Neuronal stem cell (in vitro differentiated cells): ENCODE measurements around the gene RXRB.

ENCODE experiments used
- DNase-seq: peaks from one replicate; pipeline ENCODE4 v3.0.0-alpha.2; 2013; ENCODE audit warnings: low spot score
- H2AFZ ChIP-seq: one replicate; pipeline ENCODE4 v1.6.1; 2013; ENCODE audit warnings: mild to moderate bottlenecking, low read length, inconsistent platforms
- H2AK5ac ChIP-seq: 2 replicates; pipeline ENCODE4 v1.6.1; 2013; ENCODE audit warnings: low read depth, mild to moderate bottlenecking, inconsistent platforms, low read length, moderate library complexity, mixed read lengths
- H2BK120ac ChIP-seq: 2 replicates; pipeline ENCODE4 v1.6.1; 2013; ENCODE audit warnings: low read depth, mild to moderate bottlenecking, inconsistent platforms, low read length, moderate library complexity, mixed read lengths
- H2BK12ac ChIP-seq: one replicate; pipeline ENCODE4 v1.6.1; 2013; ENCODE audit warnings: low read length, inconsistent platforms
- H2BK15ac ChIP-seq: 2 replicates; pipeline ENCODE4 v1.6.1; 2013; ENCODE audit warnings: mild to moderate bottlenecking, low read length, inconsistent platforms, mixed read lengths
- H2BK5ac ChIP-seq: one replicate; pipeline ENCODE4 v1.6.1; 2013; ENCODE audit warnings: inconsistent platforms, mild to moderate bottlenecking, low read length, moderate library complexity
- H3K14ac ChIP-seq: one replicate; pipeline ENCODE4 v1.6.1; 2013; ENCODE audit warnings: low read length, inconsistent platforms
- H3K18ac ChIP-seq: 2 replicates; pipeline ENCODE4 v1.6.1; 2013; ENCODE audit warnings: low read length, inconsistent platforms
- H3K23ac ChIP-seq: 2 replicates; pipeline ENCODE4 v1.6.1; 2013; ENCODE audit warnings: low read depth, mild to moderate bottlenecking, mixed read lengths, low read length, inconsistent platforms; ENCODE audit not compliant: poor library complexity
- H3K27ac ChIP-seq: replicated peaks from 3 replicates; pipeline ENCODE4 v1.5.1; 2013; ENCODE audit warnings: low read length, inconsistent platforms
- H3K27me3 ChIP-seq, 3 experiments: 2 replicates each; pipeline ENCODE4 v1.6.1; 2013; ENCODE audit warnings: low read length in 3 of 3, mild to moderate bottlenecking in 2 of 3, inconsistent platforms in 1 of 3, low read depth in 1 of 3, mixed read lengths in 1 of 3, moderate library complexity in 1 of 3; ENCODE audit not compliant: control insufficient read depth in 3 of 3, insufficient read depth in 3 of 3
- H3K36me3 ChIP-seq, 2 donors: replicated peaks in 1 of 2; 2 replicates each; pipeline ENCODE4 v1.6.1; 2013; ENCODE audit warnings: low read length in 2 of 2; ENCODE audit not compliant: control insufficient read depth in 2 of 2, insufficient read depth in 2 of 2
- H3K4ac ChIP-seq: 2 replicates; pipeline ENCODE4 v1.6.1; 2013; ENCODE audit warnings: inconsistent platforms, mild to moderate bottlenecking, low read length, moderate library complexity
- H3K4me1 ChIP-seq, 2 donors: 1 replicate in 1 of 2; 2 replicates in 1 of 2; pipeline ENCODE4 v1.6.1; 2013; ENCODE audit warnings: low read length in 2 of 2, low read depth in 1 of 2; ENCODE audit not compliant: control insufficient read depth in 2 of 2, insufficient read depth in 1 of 2
- H3K4me2 ChIP-seq: one replicate; pipeline ENCODE4 v1.6.1; 2013; ENCODE audit warnings: mild to moderate bottlenecking, low read length, inconsistent platforms; ENCODE audit not compliant: insufficient read depth, poor library complexity, severe bottlenecking
- H3K4me3 ChIP-seq, 2 donors: 2 replicates each; pipeline ENCODE4 v1.5.1; 2013; ENCODE audit warnings: low read length in 2 of 2, mild to moderate bottlenecking in 2 of 2, inconsistent platforms in 1 of 2, moderate library complexity in 1 of 2
- H3K79me1 ChIP-seq: one replicate; pipeline ENCODE4 v1.6.1; 2013; ENCODE audit warnings: low read depth, mild to moderate bottlenecking, inconsistent platforms, low read length, moderate library complexity
- H3K9ac ChIP-seq: one replicate; pipeline ENCODE4 v1.6.1; 2013; ENCODE audit warnings: mild to moderate bottlenecking, low read depth, low read length, inconsistent platforms; ENCODE audit not compliant: poor library complexity
- H3K9me3 ChIP-seq, 2 donors: replicated peaks in 1 of 2; 2 replicates each; pipeline versions ENCODE3 to v1.6.1; 2013; ENCODE audit warnings: low read length in 2 of 2, mild to moderate bottlenecking in 2 of 2, inconsistent platforms in 1 of 2, low read depth in 1 of 2, mixed read lengths in 1 of 2, moderate library complexity in 1 of 2; ENCODE audit not compliant: control insufficient read depth in 2 of 2, insufficient read depth in 1 of 2
- H4K8ac ChIP-seq: one replicate; pipeline ENCODE4 v1.6.1; 2013; ENCODE audit warnings: low read depth, mild to moderate bottlenecking, inconsistent platforms, low read length, moderate library complexity
- H4K91ac ChIP-seq: one replicate; pipeline ENCODE4 v1.6.1; 2013; ENCODE audit warnings: low read length, low read depth, mild to moderate bottlenecking, inconsistent platforms; ENCODE audit not compliant: poor library complexity
- WGBS, 2 donors: extraction: QIAGEN DNeasy Blood & Tissue Kit; methylation state at CpG; one replicate each; pipeline ENCODE4 v1.1.7; 2013; ENCODE audit warnings: missing lambda C conversion rate in 2 of 2, mixed read lengths in 1 of 2; ENCODE audit not compliant: insufficient read length in 2 of 2, insufficient replicate concordance in 1 of 2; ENCODE audit errors: extremely low coverage in 2 of 2; 5-methylcytosine and 5-hydroxymethylcytosine counted together

RXRB gene

GRCh38 chr6:33185654-33186187 lies 14.7 kb downstream of the RXRB start:
- Histone ChIP-seq H2BK12ac (no peak overlapping the region), H3K4me2 (no peak overlapping the region), H2BK5ac (no peak overlapping the region), H3K79me1 (no peaks in the 10 kb centered on the region), H3K9me3 (peaks cover 0 to 10% of the 10 kb centered on the region in 2 donors), H2BK120ac (no peak overlapping the region), H3K36me3 (no peaks in the 10 kb centered on the region), H3K4me3 (no peak overlapping the region), H4K91ac (no peak overlapping the region), H2AFZ (no peak overlapping the region), H3K27ac (no peak overlapping the region), H3K4ac (no peak overlapping the region), H3K4me1 (peaks cover 0 to 3% of the 10 kb centered on the region in 2 donors), H3K23ac (peak overlapping the region; percentile 25), H3K18ac (no peak overlapping the region), H3K14ac (no peak overlapping the region), H4K8ac (no peak overlapping the region), H2AK5ac (peak overlapping the region; percentile 82), H3K27me3 (peaks cover 0 to 10% (median 0%) of the 10 kb centered on the region in 3 experiments), H3K9ac (no peak overlapping the region), H2BK15ac (no peak overlapping the region)
- no peak for DNase-seq
- 100% methylated on average over 2 of the region's 4 CpGs for WGBS, 2 donors

GRCh38 chr6:33185190-33185589 lies 15.3 kb downstream of the RXRB start:
- no CpG with 5 or more reads among the region's 9 CpGs for WGBS, 2 donors
- no peak overlapping the region for H2AFZ ChIP-seq
- H3K23ac ChIP-seq, result peak overlapping the region; percentile 74
- no peak for DNase-seq
- no peak overlapping the region for H2BK120ac ChIP-seq
- H3K18ac ChIP-seq, result peak overlapping the region; percentile 13
- H2BK15ac ChIP-seq, result no peak overlapping the region
- H2BK5ac ChIP-seq, result no peak overlapping the region
- no peak overlapping the region for H4K91ac ChIP-seq
- no peak overlapping the region for H3K4me2 ChIP-seq
- peaks cover 0 to 9% (median 0%) of the 10 kb centered on the region in 3 experiments for H3K27me3 ChIP-seq
- no peak overlapping the region for H3K27ac ChIP-seq
- peak overlapping the region; percentile 82 for H2AK5ac ChIP-seq
- no peak overlapping the region for H3K4ac ChIP-seq
- H4K8ac ChIP-seq, result no peak overlapping the region
- peaks cover 0 to 10% of the 10 kb centered on the region in 2 donors for H3K9me3 ChIP-seq
- H3K36me3 ChIP-seq, result no peaks in the 10 kb centered on the region
- peak overlapping the region; percentile 16 for H2BK12ac ChIP-seq
- no peak overlapping the region for H3K4me3 ChIP-seq
- H3K14ac ChIP-seq, result no peak overlapping the region
- no peaks in the 10 kb centered on the region for H3K4me1 ChIP-seq
- H3K9ac ChIP-seq, result no peak overlapping the region
- H3K79me1 ChIP-seq, result no peaks in the 10 kb centered on the region

GRCh38 chr6:33183071-33183683 lies 17.3 kb downstream of the RXRB start:
- Histone ChIP-seq H3K18ac (no peak overlapping the region), H3K4me2 (no peak overlapping the region), H4K8ac (no peak overlapping the region), H2BK12ac (no peak overlapping the region), H3K9ac (no peak overlapping the region), H3K4me3 (no peak overlapping the region), H3K4me1 (no peaks in the 10 kb centered on the region), H3K79me1 (no peaks in the 10 kb centered on the region), H2AK5ac (no peak overlapping the region), H2BK120ac (no peak overlapping the region), H3K4ac (no peak overlapping the region), H3K27ac (no peak overlapping the region), H4K91ac (no peak overlapping the region), H3K23ac (no peak overlapping the region), H3K27me3 (peaks cover 0 to 15% (median 0%) of the 10 kb centered on the region in 3 experiments), H3K36me3 (no peaks in the 10 kb centered on the region), H3K9me3 (peaks cover 0 to 10% of the 10 kb centered on the region in 2 donors), H2AFZ (peak overlapping the region; percentile 74), H3K14ac (no peak overlapping the region), H2BK15ac (no peak overlapping the region), H2BK5ac (no peak overlapping the region)
- WGBS, 2 donors, result no CpG with 5 or more reads among the region's 5 CpGs
- no peak for DNase-seq

GRCh38 chr6:33181141-33181540 lies 19.3 kb downstream of the RXRB start:
- no peak overlapping the region for H2BK120ac ChIP-seq
- H3K79me1 ChIP-seq, result no peaks in the 10 kb centered on the region
- H2AFZ ChIP-seq, result no peak overlapping the region
- peak overlapping the region; percentile 88 for H2BK5ac ChIP-seq
- H4K91ac ChIP-seq, result no peak overlapping the region
- no peak overlapping the region for H3K23ac ChIP-seq
- no peak overlapping the region for H3K14ac ChIP-seq
- peaks cover 0 to 10% (median 0%) of the 10 kb centered on the region in 3 experiments for H3K27me3 ChIP-seq
- no peak overlapping the region for H3K27ac ChIP-seq
- no peak for DNase-seq
- no peak overlapping the region for H3K18ac ChIP-seq
- H3K9me3 ChIP-seq, result peaks cover 0 to 10% of the 10 kb centered on the region in 2 donors
- no peak overlapping the region for H3K4ac ChIP-seq
- H3K4me2 ChIP-seq, result no peak overlapping the region
- H2AK5ac ChIP-seq, result peak overlapping the region; percentile 8
- H3K36me3 ChIP-seq, result no peaks in the 10 kb centered on the region
- H3K9ac ChIP-seq, result no peak overlapping the region
- peaks cover 0 to 3% of the 10 kb centered on the region in 2 donors for H3K4me1 ChIP-seq
- H2BK12ac ChIP-seq, result no peak overlapping the region
- H2BK15ac ChIP-seq, result no peak overlapping the region
- no peak overlapping the region for H3K4me3 ChIP-seq
- H4K8ac ChIP-seq, result no peak overlapping the region
- no CpG with 5 or more reads among the region's 7 CpGs for WGBS, 2 donors
